ENCODE data around the gene PRLR.
A peak's percentile ranks its signal among the peaks of the same experiment; 100 is the strongest.

DNA sequence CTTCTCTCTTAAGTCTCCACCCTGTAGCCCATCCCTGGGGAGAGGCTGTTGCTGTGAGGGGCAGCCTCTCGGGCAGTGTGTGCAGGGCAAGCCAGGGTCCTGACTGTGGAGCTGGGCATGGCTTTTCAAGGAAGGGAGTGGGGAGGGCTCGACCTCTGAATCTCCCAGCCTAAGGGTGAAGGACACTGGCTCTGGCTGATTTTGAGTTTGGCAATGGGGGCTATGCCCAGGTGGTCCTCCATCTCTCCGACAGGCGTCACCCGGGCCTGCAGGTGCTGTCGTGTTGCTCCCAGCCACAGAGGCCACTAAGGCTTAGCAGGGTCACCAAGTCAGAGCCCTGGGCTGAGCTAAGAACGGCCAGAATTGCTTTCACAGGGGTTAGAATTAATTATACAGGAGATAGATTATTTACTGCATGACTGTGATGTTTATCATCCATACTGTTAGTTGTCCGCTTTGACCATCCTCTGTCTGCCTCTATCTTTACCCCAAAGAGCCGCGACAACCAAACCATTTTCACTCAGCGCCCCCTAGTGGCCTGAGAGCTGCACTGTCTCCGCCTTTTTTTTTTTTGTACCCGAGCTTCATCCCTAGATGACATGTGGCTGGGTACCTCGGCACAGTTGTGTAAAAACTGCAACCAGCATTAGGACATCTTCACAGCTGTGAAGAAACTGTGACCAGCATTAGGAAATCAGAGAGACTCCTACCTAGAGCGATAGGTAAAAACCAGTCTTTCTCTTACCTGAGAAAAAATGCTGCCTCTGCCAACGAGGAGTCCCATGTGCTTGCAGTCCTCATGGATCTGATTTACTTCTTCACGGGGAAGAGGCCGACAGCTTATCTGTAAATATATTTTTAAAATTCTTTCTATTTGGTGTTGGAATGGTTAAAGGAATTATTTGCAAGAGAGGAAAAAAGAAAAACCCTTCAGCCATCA is 227.0 kb downstream of the PRLR start:
- peak; percentile 84 to 93 (median 91); a peak in 5 of 6 replicates for TF ChIP-seq CTCF (IDR thresholded peaks at IDR 0.05 in 2 of 3, conservative IDR thresholded peaks at IDR 0.05 in 1 of 3; ENCODE audit: control insufficient read depth in 2 of 3, extremely low read depth in 1 of 3, insufficient read depth in 1 of 3, low read depth in 3 of 3, low read length in 3 of 3)
- peak; percentile 95 for TF ChIP-seq ZNF384 (IDR thresholded peaks at IDR 0.05; ENCODE audit: borderline replicate concordance, low read depth, low read length)
- TF ChIP-seq ZNF207 (IDR thresholded peaks at IDR 0.05; ENCODE audit: borderline replicate concordance): no peak
- TF ChIP-seq, protein P1, sequence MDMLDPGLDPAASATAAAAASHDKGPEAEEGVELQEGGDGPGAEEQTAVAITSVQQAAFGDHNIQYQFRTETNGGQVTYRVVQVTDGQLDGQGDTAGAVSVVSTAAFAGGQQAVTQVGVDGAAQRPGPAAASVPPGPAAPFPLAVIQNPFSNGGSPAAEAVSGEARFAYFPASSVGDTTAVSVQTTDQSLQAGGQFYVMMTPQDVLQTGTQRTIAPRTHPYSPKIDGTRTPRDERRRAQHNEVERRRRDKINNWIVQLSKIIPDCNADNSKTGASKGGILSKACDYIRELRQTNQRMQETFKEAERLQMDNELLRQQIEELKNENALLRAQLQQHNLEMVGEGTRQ (IDR thresholded peaks at IDR 0.05; ENCODE audit: borderline replicate concordance, low read depth, low read length): no peak
- peak; percentile 91 for TF ChIP-seq RAD21 (IDR thresholded peaks at IDR 0.05; ENCODE audit: insufficient read depth, low read depth, low read length)
- no peak for TF ChIP-seq ATF3 (IDR thresholded peaks at IDR 0.05; ENCODE audit: borderline replicate concordance, extremely low read depth, low read depth, low read length)
- TF ChIP-seq ESRRA (IDR thresholded peaks at IDR 0.05; ENCODE audit: low read length): no peak
- TF ChIP-seq, protein P2, sequence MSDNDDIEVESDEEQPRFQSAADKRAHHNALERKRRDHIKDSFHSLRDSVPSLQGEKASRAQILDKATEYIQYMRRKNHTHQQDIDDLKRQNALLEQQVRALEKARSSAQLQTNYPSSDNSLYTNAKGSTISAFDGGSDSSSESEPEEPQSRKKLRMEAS (IDR thresholded peaks at IDR 0.05; ENCODE audit: low read depth, low read length): no peak
- no peak for TF ChIP-seq POLR2AphosphoS5 (IDR thresholded peaks at IDR 0.05; ENCODE audit: low read length)
- no peak for TF ChIP-seq NFIC (IDR thresholded peaks at IDR 0.05; ENCODE audit: low read depth, low read length)
- TF ChIP-seq, protein P3, sequence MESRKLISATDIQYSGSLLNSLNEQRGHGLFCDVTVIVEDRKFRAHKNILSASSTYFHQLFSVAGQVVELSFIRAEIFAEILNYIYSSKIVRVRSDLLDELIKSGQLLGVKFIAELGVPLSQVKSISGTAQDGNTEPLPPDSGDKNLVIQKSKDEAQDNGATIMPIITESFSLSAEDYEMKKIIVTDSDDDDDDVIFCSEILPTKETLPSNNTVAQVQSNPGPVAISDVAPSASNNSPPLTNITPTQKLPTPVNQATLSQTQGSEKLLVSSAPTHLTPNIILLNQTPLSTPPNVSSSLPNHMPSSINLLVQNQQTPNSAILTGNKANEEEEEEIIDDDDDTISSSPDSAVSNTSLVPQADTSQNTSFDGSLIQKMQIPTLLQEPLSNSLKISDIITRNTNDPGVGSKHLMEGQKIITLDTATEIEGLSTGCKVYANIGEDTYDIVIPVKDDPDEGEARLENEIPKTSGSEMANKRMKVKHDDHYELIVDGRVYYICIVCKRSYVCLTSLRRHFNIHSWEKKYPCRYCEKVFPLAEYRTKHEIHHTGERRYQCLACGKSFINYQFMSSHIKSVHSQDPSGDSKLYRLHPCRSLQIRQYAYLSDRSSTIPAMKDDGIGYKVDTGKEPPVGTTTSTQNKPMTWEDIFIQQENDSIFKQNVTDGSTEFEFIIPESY (IDR thresholded peaks at IDR 0.05): no peak
- no peak for TF ChIP-seq EP300 (IDR thresholded peaks at IDR 0.05; ENCODE audit: borderline replicate concordance in 1 of 2, control insufficient read depth in 1 of 2, low read depth in 2 of 2, low read length in 2 of 2)
